ENCODE measurements around the gene SOX12.
"Not testable (repeated sequence)": the region's sequence is repeated elsewhere in the genome, so short reads cannot be mapped to it uniquely, and the experiment has no call there.

SOX12 gene

GRCh38 chr20:370151-370600 lies 44.8 kb downstream of the SOX12 start:
- no peak overlapping the region for H3K4me3 ChIP-seq
- no peak for DNase-seq (ENCODE audit: low spot score)
- H3K27ac ChIP-seq, result no peak overlapping the region
- no peak for TF ChIP-seq CTCF (IDR thresholded peaks at IDR 0.05)

- Histone ChIP-seq H3K4me3 (no peak overlapping the region), H3K27ac (peak overlapping the region in 1 of 2 donors; percentile 31)
- no peak for TF ChIP-seq CTCF (IDR thresholded peaks at IDR 0.05)
- no peak for DNase-seq (ENCODE audit: low spot score)
These were observed 45.8 kb downstream of the SOX12 start for GRCh38 chr20:370977-371754.

GRCh38 chr20:371755-372542 lies 46.6 kb downstream of the SOX12 start:
- Histone ChIP-seq H3K4me3 (no peak overlapping the region), H3K27ac (peak overlapping the region in 1 of 2 donors; percentile 31)

GRCh38 chr20:372543-373082 lies 47.3 kb downstream of the SOX12 start:
- H3K4me3 ChIP-seq; DNase-seq (ENCODE audit: low spot score); H3K27ac ChIP-seq: not testable (repeated sequence)

More at GRCh38 chr20:371755-372542, 46.6 kb downstream of the SOX12 start:
- no peak for DNase-seq (ENCODE audit: low spot score)
- TF ChIP-seq CTCF (IDR thresholded peaks at IDR 0.05), result no peak

GRCh38 chr20:373171-373890 lies 48.0 kb downstream of the SOX12 start:
- H3K27ac ChIP-seq, result no peak overlapping the region
- no peak for TF ChIP-seq CTCF (IDR thresholded peaks at IDR 0.05)
- H3K4me3 ChIP-seq, result no peak overlapping the region
- DNase-seq (ENCODE audit: low spot score), result no peak

GRCh38 chr20:375265-375889 lies 50.0 kb downstream of the SOX12 start:
- no peak for DNase-seq (ENCODE audit: low spot score)

More at GRCh38 chr20:375265-375889, 50.0 kb downstream of the SOX12 start:
- no peak for TF ChIP-seq CTCF (IDR thresholded peaks at IDR 0.05)
- Histone ChIP-seq H3K27ac (no peak overlapping the region), H3K4me3 (no peak overlapping the region)
